GM18909 (cell line): ENCODE results near the gene CCDC196.
"Not testable (repeated sequence)": the region's sequence is repeated elsewhere in the genome, so short reads cannot be mapped to it uniquely, and the experiment has no call there.

Experiments
- ATAC-seq: cut with Tn5 transposase; IDR thresholded peaks from one replicate; pipeline ENCODE4 v1.9.1; 2021; ENCODE audit warnings: mild to moderate bottlenecking; ENCODE audit not compliant: unreplicated experiment, poor library complexity

Gene CCDC196

DNA sequence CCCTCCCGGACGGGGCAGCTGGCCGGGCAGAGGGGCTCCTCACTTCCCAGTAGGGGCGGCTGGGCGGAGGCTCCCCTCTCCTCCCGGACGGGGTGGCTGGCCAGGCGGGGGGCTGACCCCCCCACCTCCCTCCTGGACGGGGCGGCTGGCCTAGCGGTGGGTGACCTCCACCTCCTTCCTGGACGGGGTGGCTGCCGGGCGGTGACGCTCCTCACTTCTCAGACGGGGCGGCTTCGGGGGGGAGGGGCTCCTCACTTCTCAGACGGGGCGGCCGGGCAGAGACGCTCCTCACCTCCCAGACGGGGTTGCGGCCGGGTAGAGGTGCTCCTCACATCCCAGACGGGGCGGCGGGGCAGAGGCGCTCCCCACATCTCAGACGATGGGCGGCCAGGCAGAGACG lies 59.6 kb downstream of the CCDC196 start:
- not testable (repeated sequence) for ATAC-seq
